ENCODE data around the gene CBX4. TPM values are rescaled to one million over a fixed set of nuclear protein-coding genes. Genes with fewer than 3 reads are reported as not detected.

CBX4 gene
- total and polyA plus RNA-seq, 2 of the 13 experiments (the other 11 are each of a cell fraction or from before 2014, with no cell fraction given) = 25.8 to 50.8 TPM

DNA sequence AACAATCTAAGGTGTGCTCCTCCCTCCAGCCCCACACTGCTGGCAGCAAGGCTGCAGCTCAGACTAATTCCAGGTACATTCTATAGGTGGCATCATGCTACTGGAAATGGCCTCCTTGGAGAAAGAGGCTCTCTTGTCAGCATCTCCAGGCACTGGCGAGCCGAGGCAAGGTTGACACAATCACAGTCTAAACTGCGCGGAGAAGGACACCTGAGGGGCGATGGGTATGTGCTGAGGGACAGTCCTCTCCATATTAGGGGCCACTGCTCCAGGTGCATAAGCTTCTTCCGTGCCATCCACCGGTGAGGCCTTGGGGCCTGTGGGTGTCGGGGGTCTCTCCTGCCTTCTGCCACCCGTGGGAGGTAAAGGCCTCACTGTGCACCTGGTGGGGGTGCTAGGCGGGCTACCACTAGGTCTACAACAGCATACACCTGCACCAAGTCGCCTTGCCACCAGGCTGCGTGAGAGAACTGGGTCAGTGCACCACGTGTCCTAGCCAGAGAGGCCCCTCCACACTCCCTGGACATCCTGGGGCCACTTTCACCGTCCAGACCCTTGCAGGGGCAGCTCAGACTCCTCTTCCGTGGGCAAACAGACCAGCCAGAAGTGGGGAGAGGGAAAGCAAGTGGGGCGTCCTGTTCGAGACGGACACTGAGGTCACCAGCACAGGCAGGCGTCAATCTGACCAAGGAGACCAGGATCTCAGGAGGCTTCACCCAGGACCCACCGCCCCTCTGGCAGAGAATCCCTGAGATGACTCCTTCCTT lies 30.3 kb downstream of the CBX4 start (continued):
- TF ChIP-seq, protein P1, sequence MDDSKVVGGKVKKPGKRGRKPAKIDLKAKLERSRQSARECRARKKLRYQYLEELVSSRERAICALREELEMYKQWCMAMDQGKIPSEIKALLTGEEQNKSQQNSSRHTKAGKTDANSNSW (CRISPR knock-in tag; IDR thresholded peaks at IDR 0.05; ENCODE audit: borderline replicate concordance) = no peak
- TF ChIP-seq, protein P2, sequence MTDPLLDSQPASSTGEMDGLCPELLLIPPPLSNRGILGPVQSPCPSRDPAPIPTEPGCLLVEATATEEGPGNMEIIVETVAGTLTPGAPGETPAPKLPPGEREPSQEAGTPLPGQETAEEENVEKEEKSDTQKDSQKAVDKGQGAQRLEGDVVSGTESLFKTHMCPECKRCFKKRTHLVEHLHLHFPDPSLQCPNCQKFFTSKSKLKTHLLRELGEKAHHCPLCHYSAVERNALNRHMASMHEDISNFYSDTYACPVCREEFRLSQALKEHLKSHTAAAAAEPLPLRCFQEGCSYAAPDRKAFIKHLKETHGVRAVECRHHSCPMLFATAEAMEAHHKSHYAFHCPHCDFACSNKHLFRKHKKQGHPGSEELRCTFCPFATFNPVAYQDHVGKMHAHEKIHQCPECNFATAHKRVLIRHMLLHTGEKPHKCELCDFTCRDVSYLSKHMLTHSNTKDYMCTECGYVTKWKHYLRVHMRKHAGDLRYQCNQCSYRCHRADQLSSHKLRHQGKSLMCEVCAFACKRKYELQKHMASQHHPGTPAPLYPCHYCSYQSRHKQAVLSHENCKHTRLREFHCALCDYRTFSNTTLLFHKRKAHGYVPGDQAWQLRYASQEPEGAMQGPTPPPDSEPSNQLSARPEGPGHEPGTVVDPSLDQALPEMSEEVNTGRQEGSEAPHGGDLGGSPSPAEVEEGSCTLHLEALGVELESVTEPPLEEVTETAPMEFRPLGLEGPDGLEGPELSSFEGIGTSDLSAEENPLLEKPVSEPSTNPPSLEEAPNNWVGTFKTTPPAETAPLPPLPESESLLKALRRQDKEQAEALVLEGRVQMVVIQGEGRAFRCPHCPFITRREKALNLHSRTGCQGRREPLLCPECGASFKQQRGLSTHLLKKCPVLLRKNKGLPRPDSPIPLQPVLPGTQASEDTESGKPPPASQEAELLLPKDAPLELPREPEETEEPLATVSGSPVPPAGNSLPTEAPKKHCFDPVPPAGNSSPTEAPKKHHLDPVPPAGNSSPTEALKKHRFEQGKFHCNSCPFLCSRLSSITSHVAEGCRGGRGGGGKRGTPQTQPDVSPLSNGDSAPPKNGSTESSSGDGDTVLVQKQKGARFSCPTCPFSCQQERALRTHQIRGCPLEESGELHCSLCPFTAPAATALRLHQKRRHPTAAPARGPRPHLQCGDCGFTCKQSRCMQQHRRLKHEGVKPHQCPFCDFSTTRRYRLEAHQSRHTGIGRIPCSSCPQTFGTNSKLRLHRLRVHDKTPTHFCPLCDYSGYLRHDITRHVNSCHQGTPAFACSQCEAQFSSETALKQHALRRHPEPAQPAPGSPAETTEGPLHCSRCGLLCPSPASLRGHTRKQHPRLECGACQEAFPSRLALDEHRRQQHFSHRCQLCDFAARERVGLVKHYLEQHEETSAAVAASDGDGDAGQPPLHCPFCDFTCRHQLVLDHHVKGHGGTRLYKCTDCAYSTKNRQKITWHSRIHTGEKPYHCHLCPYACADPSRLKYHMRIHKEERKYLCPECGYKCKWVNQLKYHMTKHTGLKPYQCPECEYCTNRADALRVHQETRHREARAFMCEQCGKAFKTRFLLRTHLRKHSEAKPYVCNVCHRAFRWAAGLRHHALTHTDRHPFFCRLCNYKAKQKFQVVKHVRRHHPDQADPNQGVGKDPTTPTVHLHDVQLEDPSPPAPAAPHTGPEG (CRISPR knock-in tag; IDR thresholded peaks at IDR 0.05) = no peak
- TF ChIP-seq, protein P3, sequence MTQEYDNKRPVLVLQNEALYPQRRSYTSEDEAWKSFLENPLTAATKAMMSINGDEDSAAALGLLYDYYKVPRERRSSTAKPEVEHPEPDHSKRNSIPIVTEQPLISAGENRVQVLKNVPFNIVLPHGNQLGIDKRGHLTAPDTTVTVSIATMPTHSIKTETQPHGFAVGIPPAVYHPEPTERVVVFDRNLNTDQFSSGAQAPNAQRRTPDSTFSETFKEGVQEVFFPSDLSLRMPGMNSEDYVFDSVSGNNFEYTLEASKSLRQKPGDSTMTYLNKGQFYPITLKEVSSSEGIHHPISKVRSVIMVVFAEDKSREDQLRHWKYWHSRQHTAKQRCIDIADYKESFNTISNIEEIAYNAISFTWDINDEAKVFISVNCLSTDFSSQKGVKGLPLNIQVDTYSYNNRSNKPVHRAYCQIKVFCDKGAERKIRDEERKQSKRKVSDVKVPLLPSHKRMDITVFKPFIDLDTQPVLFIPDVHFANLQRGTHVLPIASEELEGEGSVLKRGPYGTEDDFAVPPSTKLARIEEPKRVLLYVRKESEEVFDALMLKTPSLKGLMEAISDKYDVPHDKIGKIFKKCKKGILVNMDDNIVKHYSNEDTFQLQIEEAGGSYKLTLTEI (CRISPR knock-in tag; conservative IDR thresholded peaks at IDR 0.05) = no peak
- no peak for TF ChIP-seq THYN1 (CRISPR knock-in tag; IDR thresholded peaks at IDR 0.05; ENCODE audit: borderline replicate concordance, low read depth)
- TF ChIP-seq, protein P4, sequence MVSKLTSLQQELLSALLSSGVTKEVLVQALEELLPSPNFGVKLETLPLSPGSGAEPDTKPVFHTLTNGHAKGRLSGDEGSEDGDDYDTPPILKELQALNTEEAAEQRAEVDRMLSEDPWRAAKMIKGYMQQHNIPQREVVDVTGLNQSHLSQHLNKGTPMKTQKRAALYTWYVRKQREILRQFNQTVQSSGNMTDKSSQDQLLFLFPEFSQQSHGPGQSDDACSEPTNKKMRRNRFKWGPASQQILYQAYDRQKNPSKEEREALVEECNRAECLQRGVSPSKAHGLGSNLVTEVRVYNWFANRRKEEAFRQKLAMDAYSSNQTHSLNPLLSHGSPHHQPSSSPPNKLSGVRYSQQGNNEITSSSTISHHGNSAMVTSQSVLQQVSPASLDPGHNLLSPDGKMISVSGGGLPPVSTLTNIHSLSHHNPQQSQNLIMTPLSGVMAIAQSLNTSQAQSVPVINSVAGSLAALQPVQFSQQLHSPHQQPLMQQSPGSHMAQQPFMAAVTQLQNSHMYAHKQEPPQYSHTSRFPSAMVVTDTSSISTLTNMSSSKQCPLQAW (CRISPR knock-in tag; IDR thresholded peaks at IDR 0.05) = peak; percentile 32
- TF ChIP-seq, protein P5, sequence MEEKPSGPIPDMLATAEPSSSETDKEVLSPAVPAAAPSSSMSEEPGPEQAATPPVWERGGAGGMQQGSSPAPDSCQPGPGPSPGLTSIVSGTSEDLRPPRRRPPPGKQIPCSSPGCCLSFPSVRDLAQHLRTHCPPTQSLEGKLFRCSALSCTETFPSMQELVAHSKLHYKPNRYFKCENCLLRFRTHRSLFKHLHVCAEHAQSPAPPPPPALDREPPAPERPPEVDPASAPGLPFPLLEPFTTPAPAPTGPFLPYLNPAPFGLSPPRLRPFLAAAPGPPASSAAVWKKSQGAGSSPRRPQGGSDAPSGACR (CRISPR knock-in tag; IDR thresholded peaks at IDR 0.05) = peak; percentile 83; the same call in 1 of the 2 replicates
- TF ChIP-seq ZNF235 (CRISPR knock-in tag; IDR thresholded peaks at IDR 0.05; ENCODE audit: borderline replicate concordance) = 0 out of 2 replicates have a peak, but pooled peaks have one; percentile 26
- TF ChIP-seq ZNF776 (CRISPR knock-in tag; IDR thresholded peaks at IDR 0.05) = no peak
- TF ChIP-seq, protein P6, sequence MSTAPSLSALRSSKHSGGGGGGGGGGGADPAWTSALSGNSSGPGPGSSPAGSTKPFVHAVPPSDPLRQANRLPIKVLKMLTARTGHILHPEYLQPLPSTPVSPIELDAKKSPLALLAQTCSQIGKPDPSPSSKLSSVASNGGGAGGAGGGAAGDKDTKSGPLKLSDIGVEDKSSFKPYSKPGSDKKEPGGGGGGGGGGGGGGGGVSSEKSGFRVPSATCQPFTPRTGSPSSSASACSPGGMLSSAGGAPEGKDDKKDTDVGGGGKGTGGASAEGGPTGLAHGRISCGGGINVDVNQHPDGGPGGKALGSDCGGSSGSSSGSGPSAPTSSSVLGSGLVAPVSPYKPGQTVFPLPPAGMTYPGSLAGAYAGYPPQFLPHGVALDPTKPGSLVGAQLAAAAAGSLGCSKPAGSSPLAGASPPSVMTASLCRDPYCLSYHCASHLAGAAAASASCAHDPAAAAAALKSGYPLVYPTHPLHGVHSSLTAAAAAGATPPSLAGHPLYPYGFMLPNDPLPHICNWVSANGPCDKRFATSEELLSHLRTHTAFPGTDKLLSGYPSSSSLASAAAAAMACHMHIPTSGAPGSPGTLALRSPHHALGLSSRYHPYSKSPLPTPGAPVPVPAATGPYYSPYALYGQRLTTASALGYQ (CRISPR knock-in tag; IDR thresholded peaks at IDR 0.05) = no peak
- no peak for TF ChIP-seq CHD4 (IDR thresholded peaks at IDR 0.05; ENCODE audit: borderline replicate concordance, low read length)
- TF ChIP-seq KDM6A (CRISPR knock-in tag; IDR thresholded peaks at IDR 0.05; ENCODE audit: low read depth) = no peak
- peak; percentile 66; the same call in 1 of the 2 replicates for TF ChIP-seq PHF21A (CRISPR knock-in tag; IDR thresholded peaks at IDR 0.05)
- TF ChIP-seq, protein P7, sequence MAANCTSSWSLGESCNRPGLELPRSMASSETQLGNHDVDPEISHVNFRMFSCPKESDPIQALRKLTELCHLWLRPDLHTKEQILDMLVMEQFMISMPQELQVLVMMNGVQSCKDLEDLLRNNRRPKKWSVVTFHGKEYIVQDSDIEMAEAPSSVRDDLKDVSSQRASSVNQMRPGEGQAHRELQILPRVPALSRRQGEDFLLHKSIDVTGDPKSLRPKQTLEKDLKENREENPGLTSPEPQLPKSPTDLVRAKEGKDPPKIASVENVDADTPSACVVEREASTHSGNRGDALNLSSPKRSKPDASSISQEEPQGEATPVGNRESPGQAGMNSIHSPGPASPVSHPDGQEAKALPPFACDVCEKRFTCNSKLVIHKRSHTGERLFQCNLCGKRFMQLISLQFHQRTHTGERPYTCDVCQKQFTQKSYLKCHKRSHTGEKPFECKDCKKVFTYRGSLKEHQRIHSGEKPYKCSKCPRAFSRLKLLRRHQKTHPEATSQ (CRISPR knock-in tag; IDR thresholded peaks at IDR 0.05; ENCODE audit: borderline replicate concordance) = no peak
